Measurements from ENCODE around the gene LY6G5C. TPM values are rescaled to one million over a fixed set of nuclear protein-coding genes. Genes with fewer than 3 reads are reported as not detected.

The LY6G5C gene
- total and polyA plus RNA-seq, 2 experiments from 2014 or later, result 2.1 TPM; not detected in 1

- no peak for TF ChIP-seq ZNF462 (CRISPR knock-in tag; IDR thresholded peaks at IDR 0.05)
- no peak for TF ChIP-seq POLR2AphosphoS5 (IDR thresholded peaks at IDR 0.05; ENCODE audit: low read depth)
- no peak for TF ChIP-seq STAT1 (IDR thresholded peaks at IDR 0.05; ENCODE audit: unreplicated experiment)
- TF ChIP-seq EZH2 (IDR thresholded peaks at IDR 0.05; ENCODE audit: low read depth, unreplicated experiment), result no peak
- TF ChIP-seq JUNB (IDR thresholded peaks at IDR 0.05; ENCODE audit: unreplicated experiment), result no peak
- no peak for TF ChIP-seq REST (IDR thresholded peaks at IDR 0.05; ENCODE audit: unreplicated experiment)
- no peak for TF ChIP-seq ETS1 (IDR thresholded peaks at IDR 0.05)
- TF ChIP-seq ZNF331 (CRISPR knock-in tag; IDR thresholded peaks at IDR 0.05; ENCODE audit: low read depth), result no peak
- no peak for TF ChIP-seq ZNF114 (CRISPR knock-in tag; IDR thresholded peaks at IDR 0.05)
These were observed 10.2 kb upstream of the LY6G5C start (continued) for GRCh38 chr6:31691078-31691463.

All from GM23338 (cell line).